GM12864 (cell line): ENCODE results near the gene DDX59.

Source experiments
- DNase-seq: peaks from one replicate; pipeline ENCODE4 v3.0.0-alpha.2; 2011; ENCODE audit warnings: low read depth
- H3K4me3 ChIP-seq: 2 replicates; pipeline ENCODE4 v1.5.1; 2011; ENCODE audit warnings: mild to moderate bottlenecking, low read depth, low read length, control low read depth
- CTCF ChIP-seq: IDR thresholded peaks from 2 replicates; pipeline ENCODE4 v1.5.1; 2011; ENCODE audit warnings: low read depth, mild to moderate bottlenecking, moderate library complexity, low read length, control low read depth, inconsistent platforms; ENCODE audit errors: missing control alignments

Gene DDX59

GRCh38 chr1:200669314-200670241, at the start of gene DDX59:
TSS of gene DDX59 (minus strand) at chr1:200669907. CDS start at chr1:200666740, 3,167 bp downstream.
- DNase-seq = peak; percentile 84
- no peak for TF ChIP-seq CTCF
- peak within 1 kb of the TSS; percentile 95 for H3K4me3 ChIP-seq

GRCh38 chr1:200714504-200715187, 44.9 kb upstream of the DDX59 start:
- no peak for TF ChIP-seq CTCF
- no peak for DNase-seq

GRCh38 chr1:200710166-200710565, 40.5 kb upstream of the DDX59 start:
- H3K4me3 ChIP-seq = no peak overlapping the region
- DNase-seq = no peak
- no peak for TF ChIP-seq CTCF

More at GRCh38 chr1:200714504-200715187, 44.9 kb upstream of the DDX59 start:
- H3K4me3 ChIP-seq = no peak overlapping the region

- no peak for DNase-seq
These were observed 39.1 kb upstream of the DDX59 start for GRCh38 chr1:200708769-200709168.

GRCh38 chr1:200708161-200708560, 38.5 kb upstream of the DDX59 start:
- no peak overlapping the region for H3K4me3 ChIP-seq
- no peak for DNase-seq
- TF ChIP-seq CTCF = no peak

More at GRCh38 chr1:200708769-200709168, 39.1 kb upstream of the DDX59 start:
- no peak for TF ChIP-seq CTCF
- H3K4me3 ChIP-seq = no peak overlapping the region

- no peak for DNase-seq
These were observed 37.4 kb upstream of the DDX59 start for GRCh38 chr1:200707116-200707515.

More at GRCh38 chr1:200707116-200707515, 37.4 kb upstream of the DDX59 start:
- no peak for TF ChIP-seq CTCF
- H3K4me3 ChIP-seq = no peak overlapping the region
